Mesenteric fat pad (tissue), 1 donor: ENCODE results near the gene YTHDC2. TPM values are rescaled to one million over a fixed set of nuclear protein-coding genes. Genes with fewer than 3 reads are reported as not detected.
"Not testable (repeated sequence)": the region's sequence is repeated elsewhere in the genome, so short reads cannot be mapped to it uniquely, and the experiment has no call there.

ENCODE experiments used
- DNase-seq: peaks from one replicate; pipeline ENCODE4 v3.0.0-alpha.2; 2020; ENCODE audit warnings: low spot score
- total RNA-seq: library from RNA; stranded (reverse); fragmentation: NEBNext Ultra II Directional; extraction: Animal tissue kit (Norgen Biotek cat#: 25700); gene quantifications from one replicate; pipeline ENCODE4 v1.2.1, GENCODE V29; 2021
- donor health status: DM: yes; HTN: yes; CAD: no.

YTHDC2 gene
- total RNA-seq, 1 donor from 2014 or later: 25.8 TPM

- no peak for DNase-seq
Observed at GRCh38 chr5:113601423-113601822, 87.9 kb downstream of the YTHDC2 start.

- DNase-seq: not testable (repeated sequence)
Observed at GRCh38 chr5:113603246-113603645, 89.8 kb downstream of the YTHDC2 start.

DNA sequence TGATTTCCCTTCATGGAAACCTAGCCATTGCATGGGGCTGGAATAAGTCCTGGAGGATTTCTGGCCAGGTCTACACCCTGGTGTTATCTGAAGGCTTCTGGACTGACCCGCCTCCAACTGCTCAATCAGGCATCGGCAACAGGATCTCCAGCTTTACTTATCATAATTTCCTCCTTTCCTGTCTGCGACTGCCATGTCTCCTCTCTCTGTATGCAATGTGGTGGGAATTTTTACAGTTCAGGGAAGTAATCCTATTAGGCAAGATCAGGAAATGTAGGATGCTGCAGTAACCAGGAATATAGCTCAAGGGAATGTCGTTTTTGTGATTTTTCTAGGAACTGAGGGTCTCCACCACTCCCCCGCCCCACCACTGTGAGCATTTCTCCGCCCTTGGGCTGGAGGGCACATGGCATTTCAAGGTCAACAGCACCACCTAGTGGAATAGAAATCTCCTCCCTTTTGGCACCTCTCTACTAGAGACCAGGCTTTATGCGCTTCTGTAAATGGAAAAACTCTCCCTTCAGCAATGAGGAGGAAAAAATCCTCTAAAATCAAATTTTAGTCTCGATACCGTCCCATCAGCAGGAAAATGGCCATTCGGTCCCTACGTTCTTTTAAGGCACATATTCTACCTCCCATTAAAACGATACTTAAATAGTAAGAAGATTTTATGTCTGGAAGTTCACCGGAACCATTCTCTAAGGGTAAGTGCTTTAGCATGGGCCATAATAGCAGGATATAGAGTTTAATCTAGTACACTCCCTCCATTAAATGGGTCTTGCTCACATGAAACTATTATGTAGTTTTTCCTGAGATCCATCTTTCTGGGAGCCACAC lies 93.0 kb downstream of the YTHDC2 start:
- no peak for DNase-seq

DNA sequence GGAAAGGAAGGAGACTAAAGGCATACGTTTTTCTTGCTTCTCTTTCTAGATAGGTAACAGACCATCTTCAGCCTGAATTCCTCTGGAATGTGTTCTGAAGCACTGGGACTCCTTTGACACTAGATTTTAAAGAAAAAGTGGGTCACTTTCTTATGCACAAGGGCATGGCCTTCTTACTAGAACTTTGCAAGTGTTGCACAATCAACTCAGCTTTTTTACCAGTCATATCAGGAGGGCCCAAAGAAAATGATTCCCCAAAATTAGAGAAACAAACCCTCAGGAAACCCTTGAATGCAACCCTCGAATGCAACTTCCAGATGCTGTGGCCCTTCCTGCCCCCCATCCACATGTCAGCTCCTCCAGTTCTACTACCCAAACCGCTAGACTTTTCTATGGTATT lies 93.9 kb downstream of the YTHDC2 start:
- DNase-seq: no peak

- DNase-seq: no peak
Observed at GRCh38 chr5:113608113-113608596, 94.7 kb downstream of the YTHDC2 start.

DNA sequence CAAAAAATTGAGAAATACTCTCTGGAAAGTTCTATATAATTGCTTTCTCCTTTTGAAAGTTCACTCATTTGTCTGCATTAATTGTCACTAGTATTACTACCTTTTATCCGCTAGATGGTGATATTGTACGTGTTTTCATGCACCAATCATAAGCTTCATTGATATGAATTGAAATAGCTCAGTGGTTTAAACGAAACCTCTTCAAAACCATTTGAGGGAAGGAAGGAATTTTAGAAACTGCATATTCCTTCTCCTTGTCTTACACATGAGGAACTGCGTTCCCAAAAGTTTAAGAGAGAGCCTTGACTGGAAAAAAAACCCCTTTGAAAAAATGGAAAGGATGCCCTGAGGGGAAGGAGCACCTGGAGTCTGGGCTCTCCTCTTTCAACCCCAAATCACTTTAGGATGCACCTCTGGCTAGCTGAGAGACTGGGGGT lies 98.6 kb downstream of the YTHDC2 start:
- no peak for DNase-seq

- no peak for DNase-seq
Observed at GRCh38 chr5:113614191-113614590, 100.7 kb downstream of the YTHDC2 start.

DNA sequence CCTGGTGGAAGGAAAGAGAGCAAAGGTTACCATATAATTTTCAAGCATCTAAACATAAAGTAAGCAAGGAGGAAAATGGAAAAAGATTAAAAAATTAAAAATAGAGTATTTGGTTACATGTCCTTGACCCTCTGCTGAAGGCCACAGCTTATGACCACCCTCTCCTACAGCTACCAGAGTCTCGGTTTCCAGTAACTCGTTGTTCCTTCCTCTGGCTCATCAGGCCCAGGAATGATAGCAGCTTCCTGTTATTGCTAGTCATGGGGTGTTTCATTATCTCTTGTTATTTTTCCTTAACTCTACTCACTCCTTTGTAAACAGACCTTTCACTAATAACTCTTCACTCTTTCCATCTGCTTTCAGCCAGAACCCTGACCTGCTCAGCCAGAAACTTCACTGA lies 102.2 kb downstream of the YTHDC2 start:
- DNase-seq: no peak

DNA sequence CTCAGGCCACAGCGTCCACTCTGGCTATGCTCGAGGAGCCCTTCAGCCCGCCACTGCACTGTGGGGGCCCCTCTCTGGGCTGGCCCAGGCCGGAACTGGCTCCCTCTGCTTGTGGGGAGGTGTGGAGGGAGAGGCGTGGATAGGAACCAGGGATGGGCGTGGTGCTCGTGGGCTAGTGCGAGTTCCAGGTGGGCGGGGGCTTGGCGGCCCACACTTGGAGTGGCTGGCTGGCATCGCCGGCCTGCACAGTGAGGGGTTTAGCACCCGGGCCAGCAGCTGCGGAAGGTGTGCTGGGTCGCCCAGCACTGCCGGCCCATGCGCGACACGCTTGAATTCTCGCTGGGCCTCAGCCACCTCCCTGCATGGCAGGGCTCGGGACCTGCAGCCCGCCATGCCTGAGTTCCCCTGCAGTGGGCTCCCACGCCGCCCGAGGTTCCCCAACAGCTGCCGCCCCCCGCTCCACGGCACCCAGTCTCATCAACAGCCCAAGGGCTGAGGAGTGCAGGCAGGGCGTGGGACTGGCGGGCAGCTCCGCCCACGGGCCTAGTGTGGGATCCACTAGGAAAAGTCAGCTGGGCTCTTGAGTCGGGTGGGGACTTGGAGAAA lies 103.8 kb downstream of the YTHDC2 start:
- no peak for DNase-seq

GRCh38 chr5:113632996-113633395 lies 119.5 kb downstream of the YTHDC2 start:
- DNase-seq: no peak

GRCh38 chr5:113634957-113635356 lies 121.5 kb downstream of the YTHDC2 start:
- DNase-seq: no peak

- no peak for DNase-seq
Observed at GRCh38 chr5:113641715-113642114, 128.2 kb downstream of the YTHDC2 start.

Other genes with a start within 250 kb of the YTHDC2 start
- gene TSSK1B, start 78.7 kb upstream of the YTHDC2 start, total RNA-seq: not detected
- gene MCC, start 25.2 kb upstream of the YTHDC2 start, total RNA-seq: 25.2 TPM